GM21447 (cell line): Measurements from ENCODE around the gene CD177.
"Not testable (repeated sequence)": the region's sequence is repeated elsewhere in the genome, so short reads cannot be mapped to it uniquely, and the experiment has no call there.

Experiments used
- ATAC-seq: cut with Tn5 transposase; IDR thresholded peaks from one replicate; pipeline ENCODE4 v1.9.1; 2021; ENCODE audit not compliant: unreplicated experiment

CD177 gene

DNA sequence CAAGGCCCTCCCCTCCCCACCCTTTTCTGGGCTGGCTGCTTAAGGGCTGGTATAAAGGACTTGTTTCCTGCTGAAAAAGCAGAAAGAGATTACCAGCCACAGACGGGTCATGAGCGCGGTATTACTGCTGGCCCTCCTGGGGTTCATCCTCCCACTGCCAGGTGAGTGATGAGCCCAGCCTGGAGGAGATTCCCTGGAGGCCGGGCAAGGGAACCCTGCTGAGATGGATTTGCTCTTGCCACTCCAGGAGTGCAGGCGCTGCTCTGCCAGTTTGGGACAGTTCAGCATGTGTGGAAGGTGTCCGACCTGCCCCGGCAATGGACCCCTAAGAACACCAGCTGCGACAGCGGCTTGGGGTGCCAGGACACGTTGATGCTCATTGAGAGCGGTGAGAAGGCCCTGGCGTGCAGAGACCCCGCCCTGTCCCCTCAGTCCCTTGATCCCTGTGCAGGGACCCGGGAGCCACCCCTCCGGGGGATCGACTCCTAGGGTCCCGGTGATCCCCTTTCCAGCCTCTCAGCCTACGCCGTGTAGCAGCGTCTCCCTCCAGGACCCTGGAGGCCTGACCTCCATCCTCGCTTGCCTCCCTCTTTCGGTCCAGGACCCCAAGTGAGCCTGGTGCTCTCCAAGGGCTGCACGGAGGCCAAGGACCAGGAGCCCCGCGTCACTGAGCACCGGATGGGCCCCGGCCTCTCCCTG lies at the start of gene CD177:
Gene CD177, plus strand, starts transcription at position 81 of the 699 bp plus-strand sequence. Its CDS starts 29 bp downstream, at position 110.
- ATAC-seq, result no peak

DNA sequence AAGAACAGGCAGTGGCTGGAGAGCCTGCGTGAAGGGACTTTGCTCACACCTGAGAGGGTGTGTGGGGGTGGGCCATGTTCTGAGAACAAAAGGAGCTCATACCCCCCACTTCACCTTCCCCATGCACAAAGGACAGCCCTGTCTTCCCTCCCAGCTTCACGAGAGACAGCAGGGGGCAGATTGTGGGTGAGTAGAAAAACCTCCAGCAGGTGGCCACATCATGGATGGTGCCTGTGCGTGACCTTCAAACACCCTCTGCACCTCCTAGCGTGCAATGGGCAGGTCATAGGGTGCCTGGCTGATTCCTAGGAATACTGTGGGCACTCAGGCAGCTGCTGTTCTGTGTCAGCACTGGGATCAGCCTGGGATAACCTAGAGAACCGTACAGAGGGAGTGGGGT lies 47.8 kb upstream of the CD177 start:
- ATAC-seq, result no peak

GRCh38 chr19:43306097-43306496 lies 47.4 kb upstream of the CD177 start:
- no peak for ATAC-seq

DNA sequence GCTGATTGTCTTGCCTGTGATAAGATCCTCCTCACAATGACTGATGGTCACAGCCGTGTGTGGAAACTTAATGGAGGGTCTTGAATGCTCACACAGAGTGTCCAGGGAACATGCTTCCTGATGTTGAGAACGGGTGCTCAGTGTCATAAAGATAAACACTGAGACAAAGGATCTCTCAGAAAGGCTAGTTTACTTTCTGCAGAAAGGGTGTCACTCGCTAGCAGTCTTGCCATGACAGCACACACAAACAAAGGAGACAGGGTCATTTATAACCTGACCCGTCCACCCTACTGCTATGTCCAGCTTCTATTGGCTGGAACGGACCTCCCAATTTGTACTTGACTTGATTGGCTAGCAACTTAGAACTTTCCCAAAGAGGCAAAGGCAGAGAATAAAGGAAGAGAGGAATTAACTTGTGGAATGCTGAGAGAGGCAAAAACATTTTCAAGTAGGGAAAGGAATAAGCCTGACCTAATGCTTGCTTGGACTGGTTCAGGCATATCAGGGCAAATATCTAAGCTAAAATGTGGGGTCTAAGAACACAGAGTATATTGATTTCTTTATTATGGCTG lies 45.2 kb upstream of the CD177 start:
- no peak for ATAC-seq

- ATAC-seq, result no peak
These were observed 44.0 kb upstream of the CD177 start for GRCh38 chr19:43309466-43309865.

DNA sequence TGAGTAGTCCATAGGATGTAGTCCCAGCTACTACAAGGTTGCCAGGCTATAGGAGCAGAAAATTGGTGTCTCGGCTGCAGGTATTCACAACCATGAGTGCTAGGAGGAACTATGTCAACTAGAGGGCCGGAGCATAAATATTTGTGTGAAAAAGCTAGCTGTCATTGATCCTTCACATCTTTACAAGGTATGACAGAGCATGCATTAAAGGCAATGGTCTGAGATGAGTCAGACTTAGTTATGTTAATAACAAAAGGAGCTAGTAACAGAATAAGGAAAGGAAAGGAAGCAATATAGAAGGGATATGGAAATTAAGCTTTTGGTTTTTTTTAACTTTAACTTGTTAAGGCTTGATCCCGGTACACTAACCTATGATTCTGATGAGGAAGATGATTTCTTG lies 43.3 kb upstream of the CD177 start:
- no peak for ATAC-seq

DNA sequence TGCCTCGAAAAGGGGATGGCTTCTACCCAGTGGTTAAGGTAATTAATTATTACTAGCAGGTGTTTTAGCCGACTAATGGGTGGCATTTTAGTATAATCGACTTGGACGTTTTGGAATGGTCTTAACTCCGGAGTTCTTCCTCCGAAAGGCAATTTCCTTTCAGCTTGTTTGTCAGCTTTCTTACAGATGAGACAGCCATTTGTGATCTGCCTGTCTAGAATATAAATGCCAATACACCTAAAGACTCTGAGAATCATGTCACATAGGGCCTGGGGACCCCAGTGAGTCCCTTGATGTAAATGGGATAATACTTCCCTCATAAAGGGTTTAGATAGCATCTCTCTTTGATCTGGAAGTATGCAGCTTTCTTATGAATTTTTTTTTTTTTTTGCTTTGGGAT lies 42.2 kb upstream of the CD177 start:
- no peak for ATAC-seq

DNA sequence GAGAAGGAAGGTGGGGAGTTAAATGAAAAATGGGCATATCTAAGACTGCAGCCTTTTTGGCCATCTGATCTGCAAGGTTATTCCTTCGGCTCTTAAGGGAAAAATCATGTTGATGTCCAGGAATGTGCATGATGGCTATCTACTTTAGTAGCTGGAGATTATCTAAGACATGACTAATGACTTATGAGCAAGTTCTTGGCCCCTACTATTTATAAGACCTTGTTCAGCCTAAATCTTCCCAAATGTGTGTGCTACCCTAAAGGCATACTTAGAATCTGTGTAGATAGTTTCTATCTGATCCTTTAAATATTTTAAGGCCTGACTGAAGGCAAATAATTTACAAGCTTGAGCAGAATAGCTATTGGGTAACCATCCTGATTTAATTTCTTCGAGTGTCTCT lies 41.8 kb upstream of the CD177 start:
- ATAC-seq, result no peak

DNA sequence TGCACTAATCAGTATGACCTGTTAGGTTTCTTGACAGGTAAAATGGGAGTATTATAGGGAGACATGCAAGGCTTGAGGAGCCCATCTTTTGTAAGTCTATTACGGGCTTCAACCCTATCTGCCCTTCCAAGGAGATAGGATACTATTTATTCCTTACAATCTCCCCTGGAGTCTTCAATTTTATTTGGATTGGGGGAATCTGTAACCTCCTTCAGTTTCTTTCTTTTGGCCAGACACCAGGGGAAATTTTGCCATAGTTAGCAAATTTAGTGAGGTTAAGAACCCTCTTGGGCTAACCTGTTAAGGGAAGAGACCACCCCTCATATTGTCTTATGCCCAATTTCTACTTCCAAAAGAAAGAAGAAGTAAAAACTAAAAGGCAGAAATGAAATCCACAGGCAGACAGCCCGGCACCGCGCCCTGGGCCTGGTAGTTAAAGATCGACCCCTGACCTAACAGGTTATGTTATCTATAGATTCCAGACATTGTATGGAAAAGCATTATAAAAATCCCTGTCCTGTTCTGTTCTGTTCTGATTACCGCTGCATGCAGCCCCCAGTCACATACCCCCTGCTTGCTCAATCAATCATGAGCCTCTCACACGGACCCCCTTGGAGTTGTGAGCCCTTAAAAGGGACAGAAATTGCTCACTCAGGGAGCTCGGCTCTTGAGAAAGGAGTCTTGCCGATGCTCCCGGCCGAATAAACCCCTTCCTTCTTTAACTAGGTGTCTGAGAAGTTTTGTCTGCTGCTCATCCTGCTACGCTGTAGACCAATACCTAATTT lies 39.6 kb upstream of the CD177 start:
- no peak for ATAC-seq

GRCh38 chr19:43315851-43316250 lies 37.6 kb upstream of the CD177 start:
- no peak for ATAC-seq

GRCh38 chr19:43316591-43317319 lies 36.7 kb upstream of the CD177 start:
- ATAC-seq, result no peak

DNA sequence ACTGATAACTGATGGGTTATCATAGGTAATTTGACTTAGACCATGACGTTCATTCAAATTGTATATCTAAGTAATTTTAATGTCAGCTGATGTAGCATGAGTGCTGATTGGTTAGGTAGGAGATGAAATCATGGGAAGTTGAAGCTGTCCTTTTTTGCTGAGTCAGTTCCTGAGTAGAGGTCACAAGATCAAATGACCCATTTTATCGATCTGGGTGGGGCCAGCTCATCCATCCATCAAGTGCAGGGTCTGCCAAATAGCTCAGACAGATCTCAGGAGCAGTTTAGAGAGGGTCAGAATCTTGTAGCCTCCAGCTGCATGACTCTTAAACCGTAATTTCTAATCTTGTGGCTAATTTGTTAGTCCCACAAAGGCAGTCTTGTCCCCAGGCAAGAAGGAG lies 35.3 kb upstream of the CD177 start:
- ATAC-seq, result no peak

GRCh38 chr19:43318796-43319314 lies 34.6 kb upstream of the CD177 start:
- ATAC-seq, result no peak

- ATAC-seq, result no peak
These were observed 32.9 kb upstream of the CD177 start for GRCh38 chr19:43320546-43320945.

DNA sequence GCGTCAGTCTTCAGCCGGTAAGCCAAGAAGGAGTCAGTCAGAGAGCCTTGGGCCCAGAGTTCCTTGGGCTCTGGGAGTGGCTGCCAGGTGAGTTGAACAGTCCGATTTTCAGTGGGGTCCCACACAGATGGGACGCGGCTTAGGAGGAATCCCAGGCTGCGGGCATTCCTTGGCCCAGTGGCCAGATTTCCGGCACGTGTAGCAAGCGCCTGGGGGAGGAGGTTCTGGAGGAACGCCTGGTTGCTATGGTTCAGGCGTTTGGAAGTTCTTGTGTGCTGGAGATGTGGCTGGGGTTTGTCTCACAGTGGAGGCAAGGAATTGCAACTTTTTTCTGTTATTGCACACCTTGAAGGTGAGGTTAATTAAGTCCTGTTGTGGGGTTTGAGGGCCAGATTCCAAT lies 26.7 kb upstream of the CD177 start:
- not testable (repeated sequence) for ATAC-seq

- not testable (repeated sequence) for ATAC-seq
These were observed 24.9 kb upstream of the CD177 start for GRCh38 chr19:43328561-43328960.

DNA sequence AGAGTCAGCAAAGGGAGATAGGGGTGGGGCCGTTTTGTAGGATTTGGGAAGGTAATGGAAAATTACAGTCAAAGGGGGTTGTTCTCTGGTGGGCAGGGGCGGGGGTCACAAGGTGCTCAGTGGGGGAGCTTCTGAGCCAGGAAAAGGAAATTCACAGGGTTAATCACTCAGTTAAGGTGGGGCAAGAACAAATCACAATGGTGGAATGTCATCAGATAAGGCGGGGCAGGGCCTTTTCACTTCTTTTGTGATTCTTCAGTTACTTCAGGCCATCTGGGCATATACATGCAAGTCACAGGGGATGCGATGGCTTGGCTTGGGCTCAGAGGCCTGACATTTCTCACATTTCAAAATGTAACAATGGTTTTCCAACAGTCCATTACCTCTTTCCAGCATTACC lies 24.4 kb upstream of the CD177 start:
- not testable (repeated sequence) for ATAC-seq

GRCh38 chr19:43329989-43330388 lies 23.5 kb upstream of the CD177 start:
- no peak for ATAC-seq

DNA sequence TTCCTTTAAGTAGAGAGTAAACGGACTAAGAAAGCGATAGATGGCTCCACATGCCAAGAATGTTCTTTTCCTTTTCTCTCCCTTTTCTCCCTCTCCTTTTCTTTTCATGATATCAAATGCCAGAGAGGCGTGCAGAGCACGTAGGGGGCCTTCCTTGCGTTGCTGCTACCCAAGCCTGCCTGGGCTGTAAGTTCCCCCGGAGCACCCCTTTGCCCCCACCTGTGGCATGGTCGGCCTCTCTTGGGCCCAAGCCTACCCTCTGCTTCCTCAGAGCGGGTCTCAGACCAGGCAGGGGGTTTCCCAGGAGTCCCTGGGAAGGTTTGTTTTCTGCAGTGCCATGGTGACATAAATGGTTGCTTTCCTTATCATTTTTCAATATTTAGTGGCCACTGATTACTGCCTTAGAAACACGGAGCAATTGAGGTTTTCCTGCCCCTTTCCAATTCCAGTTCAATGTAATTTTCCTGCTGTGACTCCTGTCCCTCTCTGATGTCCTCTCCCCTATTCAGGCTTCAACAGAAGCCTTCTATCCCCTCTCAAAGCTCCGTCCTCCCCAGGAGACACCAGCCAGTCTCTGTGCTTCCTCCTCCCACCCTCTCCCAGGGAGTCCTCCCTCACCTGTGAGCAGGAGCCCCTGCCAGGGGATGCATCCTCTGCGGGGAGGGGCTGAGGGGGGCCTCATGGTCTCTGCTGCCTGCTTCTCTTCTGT lies 22.6 kb upstream of the CD177 start:
- no peak for ATAC-seq

DNA sequence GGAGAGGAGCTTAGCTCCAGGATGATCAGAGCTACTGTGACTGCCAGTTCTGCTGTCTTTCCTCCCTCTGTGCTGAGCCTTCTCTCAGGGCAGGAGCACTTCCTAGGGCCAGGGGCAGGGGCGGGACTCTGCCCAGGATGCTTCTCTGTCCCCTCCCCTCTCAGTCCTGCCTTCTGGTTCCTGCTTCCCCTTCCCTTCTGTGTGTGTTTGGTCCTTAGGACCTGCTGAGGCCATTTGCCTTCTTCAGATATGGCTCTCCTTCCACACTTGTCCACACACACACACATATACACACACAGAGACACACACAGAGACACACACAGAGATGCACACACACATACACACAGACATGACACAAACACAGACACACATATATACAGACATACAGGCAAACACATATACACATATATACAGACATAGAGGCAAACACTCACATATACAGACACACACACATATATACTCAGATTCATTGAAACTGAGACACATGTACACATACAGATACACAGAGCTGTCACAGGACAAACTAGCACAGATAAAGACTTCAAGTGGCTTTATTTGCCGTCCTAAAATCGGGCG lies 22.0 kb upstream of the CD177 start:
- ATAC-seq, result no peak
